Left kidney (tissue), 8 donors: ENCODE measurements around the gene PDE4C. TPM values are rescaled to one million over a fixed set of nuclear protein-coding genes. Genes with fewer than 3 reads are reported as not detected.

Source experiments
- DNase-seq: peaks from one replicate; pipeline ENCODE4 v3.0.0-alpha.2; 2013
- long read RNA-seq, 8 donors: transcript quantifications; one replicate each; lab custom pipeline, GENCODE V29; 2026
- polyA plus RNA-seq: library from polyadenylated mRNA; unstranded; fragments of 120-200 nt; gene quantifications from one replicate; pipeline ENCODE4 v1.2.1, GENCODE V29; 2013; ENCODE audit not compliant: insufficient read length

The PDE4C gene
- 0.75 TPM for polyA plus RNA-seq
- long read RNA-seq, donor 1, result 0 reads
- long read RNA-seq, donor 2, result 0 reads
- long read RNA-seq, donor 3, result 0 reads
- long read RNA-seq, donor 4, result 0 reads
- long read RNA-seq, donor 5, result 0 reads
- long read RNA-seq, donor 6, partial matches to known transcripts, result 0 of 1 reads
- long read RNA-seq, donor 6, other reads (novel, unspliced or antisense), result 0 of 1 reads
- long read RNA-seq, donor 7, result 0 reads
- long read RNA-seq, donor 8, result 0 reads

GRCh38 chr19:18225702-18226468 lies at the start of gene PDE4C:
TSS of gene PDE4C (minus strand) at chr19:18226438. CDS start at chr19:18226415, 23 bp downstream.
- DNase-seq, result no peak

GRCh38 chr19:18274781-18275356 lies 48.6 kb upstream of the PDE4C start:
- DNase-seq, result no peak

- DNase-seq, result no peak
Observed at GRCh38 chr19:18274219-18274780, 48.1 kb upstream of the PDE4C start, which contains the start of gene IQCN. TSS of gene IQCN (minus strand) at chr19:18274452. CDS start at chr19:18269478, 4,974 bp downstream.

- DNase-seq, result no peak
Observed at GRCh38 chr19:18273561-18274218, 47.5 kb upstream of the PDE4C start.

- DNase-seq, result no peak
Observed at GRCh38 chr19:18271433-18271841, 45.2 kb upstream of the PDE4C start.

GRCh38 chr19:18270326-18270725 lies 44.1 kb upstream of the PDE4C start:
- no peak for DNase-seq

- DNase-seq, result no peak
Observed at GRCh38 chr19:18269070-18269723, 43.0 kb upstream of the PDE4C start.

- DNase-seq, result no peak
Observed at GRCh38 chr19:18266771-18267686, 40.8 kb upstream of the PDE4C start.

- DNase-seq, result no peak
Observed at GRCh38 chr19:18265582-18265981, 39.3 kb upstream of the PDE4C start.

GRCh38 chr19:18264971-18265540 lies 38.8 kb upstream of the PDE4C start:
- no peak for DNase-seq

GRCh38 chr19:18264137-18264854 lies 38.1 kb upstream of the PDE4C start:
- no peak for DNase-seq

- DNase-seq, result no peak
Observed at GRCh38 chr19:18263324-18264136, 37.3 kb upstream of the PDE4C start.

- no peak for DNase-seq
Observed at GRCh38 chr19:18262917-18263316, 36.7 kb upstream of the PDE4C start.

GRCh38 chr19:18262144-18262543 lies 35.9 kb upstream of the PDE4C start:
- no peak for DNase-seq

GRCh38 chr19:18261474-18261873 lies 35.2 kb upstream of the PDE4C start:
- DNase-seq, result no peak

- DNase-seq, result no peak
Observed at GRCh38 chr19:18259893-18260292, 33.7 kb upstream of the PDE4C start.

GRCh38 chr19:18257503-18258470 lies 31.5 kb upstream of the PDE4C start:
- DNase-seq, result no peak
